ENCODE results near the gene FAM110D. TPM values are rescaled to one million over a fixed set of nuclear protein-coding genes. Genes with fewer than 3 reads are reported as not detected.

FAM110D gene
- total RNA-seq, 4 donors from 2014 or later, result 2.4 to 3.6 (median 2.7) TPM

- TF ChIP-seq EP300 (IDR thresholded peaks at IDR 0.05) (no peak), CTCF (IDR thresholded peaks at IDR 0.05) (no peak), POLR2AphosphoS5 (IDR thresholded peaks at IDR 0.05) (no peak), POLR2A (IDR thresholded peaks at IDR 0.05) (no peak)
- Histone ChIP-seq H3K36me3 (peaks cover 27% of the 10 kb centered on the region), H3K27me3 (no peaks in the 10 kb centered on the region), H3K9me3 (no peaks in the 10 kb centered on the region), H3K27ac (no peak overlapping the region), H3K4me3 (no peak overlapping the region), H3K4me1 (no peaks in the 10 kb centered on the region)
- WGBS, result 91% methylated on average over 7 of the region's 8 CpGs
- DNase-seq (ENCODE audit: low spot score in 2 of 2), result no peak
Measured at GRCh38 chr1:26188477-26188876, 29.6 kb downstream of the FAM110D start.

GRCh38 chr1:26189331-26189730 is 30.5 kb downstream of the FAM110D start:
- no peaks in the 10 kb centered on the region for H3K27me3 ChIP-seq
- H3K36me3 ChIP-seq, result peaks cover 27% of the 10 kb centered on the region
- DNase-seq (ENCODE audit: low spot score in 2 of 2), result no peak
- no peaks in the 10 kb centered on the region for H3K9me3 ChIP-seq
- H3K27ac ChIP-seq, result no peak overlapping the region
- H3K4me1 ChIP-seq, result no peaks in the 10 kb centered on the region
- no peak for TF ChIP-seq CTCF (IDR thresholded peaks at IDR 0.05)
- TF ChIP-seq EP300 (IDR thresholded peaks at IDR 0.05), result no peak
- no peak for TF ChIP-seq POLR2AphosphoS5 (IDR thresholded peaks at IDR 0.05)
- TF ChIP-seq POLR2A (IDR thresholded peaks at IDR 0.05), result no peak
- 76% methylated on average over 3 of the region's 6 CpGs for WGBS
- H3K4me3 ChIP-seq, result no peak overlapping the region

- Histone ChIP-seq H3K4me1 (no peaks in the 10 kb centered on the region), H3K36me3 (peaks cover 24% of the 10 kb centered on the region)
- TF ChIP-seq POLR2A (IDR thresholded peaks at IDR 0.05) (no peak), POLR2AphosphoS5 (IDR thresholded peaks at IDR 0.05) (no peak), CTCF (IDR thresholded peaks at IDR 0.05) (no peak), EP300 (IDR thresholded peaks at IDR 0.05) (no peak)
Measured at GRCh38 chr1:26189751-26190275, 30.9 kb downstream of the FAM110D start.

GRCh38 chr1:26190373-26190987 is 31.6 kb downstream of the FAM110D start, which contains the start of gene CATSPER4:
CATSPER4 (plus strand) TSS chr1:26190602; CDS start chr1:26190628, 26 bp downstream.
- Histone ChIP-seq H3K4me1 (no peaks in the 10 kb centered on the region), H3K27ac (no peak within 1 kb of the TSS), H3K9me3 (no peaks in the 10 kb centered on the region), H3K36me3 (peaks cover 19% of the 10 kb centered on the region), H3K27me3 (no peaks in the 10 kb centered on the region), H3K4me3 (no peak within 1 kb of the TSS)
- WGBS, result 50% methylated on average over 12 of the region's 16 CpGs
- TF ChIP-seq POLR2AphosphoS5 (IDR thresholded peaks at IDR 0.05), result no peak
- no peak for TF ChIP-seq EP300 (IDR thresholded peaks at IDR 0.05)
- no peak for TF ChIP-seq POLR2A (IDR thresholded peaks at IDR 0.05)
- no peak for TF ChIP-seq CTCF (IDR thresholded peaks at IDR 0.05)
- DNase-seq (ENCODE audit: low spot score in 2 of 2), result no peak

More at GRCh38 chr1:26189751-26190275, 30.9 kb downstream of the FAM110D start:
- 90% methylated on average over 7 of the region's 7 CpGs for WGBS
- Histone ChIP-seq H3K9me3 (no peaks in the 10 kb centered on the region), H3K27me3 (no peaks in the 10 kb centered on the region), H3K4me3 (no peak overlapping the region), H3K27ac (no peak overlapping the region)
- DNase-seq (ENCODE audit: low spot score in 2 of 2), result no peak

- TF ChIP-seq POLR2A (IDR thresholded peaks at IDR 0.05), result no peak
- TF ChIP-seq CTCF (IDR thresholded peaks at IDR 0.05), result no peak
- no peak for TF ChIP-seq EP300 (IDR thresholded peaks at IDR 0.05)
- no peak for TF ChIP-seq POLR2AphosphoS5 (IDR thresholded peaks at IDR 0.05)
- DNase-seq (ENCODE audit: low spot score in 2 of 2), result no peak
- H3K27me3 ChIP-seq, result no peaks in the 10 kb centered on the region
- H3K27ac ChIP-seq, result no peak overlapping the region
- no peaks in the 10 kb centered on the region for H3K4me1 ChIP-seq
- 67% methylated on average over 3 of the region's 3 CpGs for WGBS
- no peaks in the 10 kb centered on the region for H3K9me3 ChIP-seq
- peaks cover 12% of the 10 kb centered on the region for H3K36me3 ChIP-seq
- H3K4me3 ChIP-seq, result no peak overlapping the region
Measured at GRCh38 chr1:26191739-26192138, 32.9 kb downstream of the FAM110D start.

Measured in suprapubic skin (tissue), 4 donors.